ENCODE results near the gene TUT1.
"Not testable (repeated sequence)": the region's sequence is repeated elsewhere in the genome, so short reads cannot be mapped to it uniquely, and the experiment has no call there.

TUT1 gene

DNA sequence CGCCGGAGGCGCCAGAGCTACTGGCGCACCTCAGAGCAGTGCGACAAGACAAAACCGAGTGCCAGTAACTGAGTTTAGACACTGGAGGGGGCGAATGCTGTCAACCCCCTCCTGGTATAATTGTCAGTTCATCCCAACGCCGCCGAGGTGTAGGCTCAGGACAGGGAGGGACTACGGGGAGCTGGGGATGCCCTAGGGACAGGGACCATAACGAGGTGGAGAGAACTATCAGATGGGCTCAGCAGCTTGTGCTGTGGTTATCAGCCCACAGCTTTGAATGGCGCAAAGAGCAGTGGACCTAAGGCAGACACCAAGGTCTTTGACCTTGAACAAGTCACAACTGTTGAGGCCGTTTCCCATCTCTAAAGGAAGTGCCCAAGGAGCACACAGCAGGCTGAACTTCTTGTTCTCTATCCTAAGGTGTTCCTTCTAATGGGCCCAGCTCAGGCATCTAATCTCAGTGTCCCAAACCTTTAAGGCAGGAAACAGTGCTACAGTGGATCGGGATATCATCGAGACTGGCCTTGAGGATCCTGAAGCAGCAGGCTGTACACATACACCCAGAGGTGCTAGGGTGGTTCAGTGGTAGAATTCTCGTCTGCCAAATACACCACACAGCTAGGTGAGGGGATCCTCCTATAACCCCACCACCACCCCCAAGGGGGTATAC, 958 bp upstream of the TUT1 start:
- in situ Hi-C loops (cut with MboI; ENCODE audit: low sequenced_read_pairs, unreplicated experiment): no loop called here
- DNase-seq (ENCODE audit: low spot score): no peak
- TF ChIP-seq, protein P1, sequence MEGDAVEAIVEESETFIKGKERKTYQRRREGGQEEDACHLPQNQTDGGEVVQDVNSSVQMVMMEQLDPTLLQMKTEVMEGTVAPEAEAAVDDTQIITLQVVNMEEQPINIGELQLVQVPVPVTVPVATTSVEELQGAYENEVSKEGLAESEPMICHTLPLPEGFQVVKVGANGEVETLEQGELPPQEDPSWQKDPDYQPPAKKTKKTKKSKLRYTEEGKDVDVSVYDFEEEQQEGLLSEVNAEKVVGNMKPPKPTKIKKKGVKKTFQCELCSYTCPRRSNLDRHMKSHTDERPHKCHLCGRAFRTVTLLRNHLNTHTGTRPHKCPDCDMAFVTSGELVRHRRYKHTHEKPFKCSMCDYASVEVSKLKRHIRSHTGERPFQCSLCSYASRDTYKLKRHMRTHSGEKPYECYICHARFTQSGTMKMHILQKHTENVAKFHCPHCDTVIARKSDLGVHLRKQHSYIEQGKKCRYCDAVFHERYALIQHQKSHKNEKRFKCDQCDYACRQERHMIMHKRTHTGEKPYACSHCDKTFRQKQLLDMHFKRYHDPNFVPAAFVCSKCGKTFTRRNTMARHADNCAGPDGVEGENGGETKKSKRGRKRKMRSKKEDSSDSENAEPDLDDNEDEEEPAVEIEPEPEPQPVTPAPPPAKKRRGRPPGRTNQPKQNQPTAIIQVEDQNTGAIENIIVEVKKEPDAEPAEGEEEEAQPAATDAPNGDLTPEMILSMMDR (IDR thresholded peaks at IDR 0.05; ENCODE audit: borderline replicate concordance, control extremely low read depth, extremely low read depth, insufficient read depth, missing control alignments): no peak

DNA sequence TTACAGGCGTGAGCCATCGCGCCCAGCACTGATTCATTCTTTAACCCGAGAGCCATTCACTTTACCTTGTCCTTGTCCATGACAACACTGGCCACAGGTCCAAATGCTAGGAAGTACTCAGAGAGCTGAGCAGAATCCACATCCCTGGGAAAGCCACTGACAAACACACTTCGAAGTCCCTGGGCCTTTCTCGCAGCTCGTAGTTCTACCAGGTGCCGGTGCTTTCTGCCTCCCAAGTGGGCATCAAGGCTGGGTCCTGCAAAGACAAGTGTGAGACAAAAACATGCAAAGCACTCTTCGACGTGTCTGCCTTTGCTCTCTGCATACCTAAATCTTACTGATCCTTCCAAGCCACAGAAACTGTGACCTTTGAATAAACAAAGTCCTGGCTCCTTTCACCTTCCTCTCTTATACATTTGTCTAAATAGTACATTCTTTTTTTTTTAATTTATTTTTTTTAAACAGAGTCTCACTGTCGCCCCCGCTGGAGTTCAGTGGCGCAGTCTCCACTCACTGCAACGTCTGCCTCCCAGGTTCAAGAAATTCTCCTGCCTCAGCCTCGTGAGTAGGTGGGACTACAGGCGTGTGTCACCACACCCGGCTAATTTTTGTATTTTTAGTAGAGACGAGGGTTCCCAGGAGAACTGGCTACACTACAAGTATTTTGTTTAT, 2.2 kb downstream of the TUT1 start:
- DNase-seq (ENCODE audit: low spot score): no peak
- TF ChIP-seq, protein P1 (IDR thresholded peaks at IDR 0.05; ENCODE audit: borderline replicate concordance, control extremely low read depth, extremely low read depth, insufficient read depth, missing control alignments): no peak
- in situ Hi-C loops (cut with MboI; ENCODE audit: low sequenced_read_pairs, unreplicated experiment): no loop called here

DNA sequence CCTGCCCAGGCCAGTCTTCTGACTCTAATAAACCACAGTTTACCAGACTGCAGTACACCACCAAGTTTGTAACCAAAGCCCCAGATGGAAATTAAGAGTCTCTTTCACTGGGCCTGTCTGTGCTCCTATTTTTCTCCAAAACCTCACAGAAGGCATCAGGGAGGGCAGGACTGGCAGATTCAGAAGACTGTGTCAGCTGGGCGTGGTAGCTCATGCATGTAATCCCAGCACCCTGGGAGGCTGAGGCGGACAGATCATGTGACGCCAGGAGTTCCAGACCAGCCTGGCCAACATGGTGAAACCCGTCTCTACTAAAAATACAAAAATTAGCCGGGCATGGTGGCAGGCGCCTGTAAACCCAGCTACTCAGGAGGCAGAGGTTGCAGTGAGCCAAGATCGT, 6.0 kb downstream of the TUT1 start:
- DNase-seq (ENCODE audit: low spot score); in situ Hi-C loops (cut with MboI; ENCODE audit: low sequenced_read_pairs, unreplicated experiment): not testable (repeated sequence)

DNA sequence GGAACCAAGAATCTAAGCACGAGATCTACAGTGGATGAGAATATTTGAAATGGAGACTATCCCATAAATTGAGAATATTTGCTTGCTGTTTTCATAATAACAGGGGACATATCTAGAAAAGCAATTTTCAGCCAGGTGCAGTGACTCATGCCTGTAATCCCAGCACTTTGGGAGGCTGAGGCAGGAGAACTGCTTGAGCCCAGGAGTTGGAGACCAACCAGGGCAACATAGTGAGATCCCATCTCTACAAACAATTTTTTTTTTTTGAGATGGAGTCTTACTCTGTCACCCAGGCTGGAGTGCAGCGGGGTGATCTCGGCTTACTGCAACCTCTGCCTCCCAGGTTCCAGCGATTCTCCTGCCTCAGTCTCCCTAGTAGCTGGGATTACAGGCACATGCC, 9.6 kb downstream of the TUT1 start:
- DNase-seq (ENCODE audit: low spot score); in situ Hi-C loops (cut with MboI; ENCODE audit: low sequenced_read_pairs, unreplicated experiment): not testable (repeated sequence)

DNA sequence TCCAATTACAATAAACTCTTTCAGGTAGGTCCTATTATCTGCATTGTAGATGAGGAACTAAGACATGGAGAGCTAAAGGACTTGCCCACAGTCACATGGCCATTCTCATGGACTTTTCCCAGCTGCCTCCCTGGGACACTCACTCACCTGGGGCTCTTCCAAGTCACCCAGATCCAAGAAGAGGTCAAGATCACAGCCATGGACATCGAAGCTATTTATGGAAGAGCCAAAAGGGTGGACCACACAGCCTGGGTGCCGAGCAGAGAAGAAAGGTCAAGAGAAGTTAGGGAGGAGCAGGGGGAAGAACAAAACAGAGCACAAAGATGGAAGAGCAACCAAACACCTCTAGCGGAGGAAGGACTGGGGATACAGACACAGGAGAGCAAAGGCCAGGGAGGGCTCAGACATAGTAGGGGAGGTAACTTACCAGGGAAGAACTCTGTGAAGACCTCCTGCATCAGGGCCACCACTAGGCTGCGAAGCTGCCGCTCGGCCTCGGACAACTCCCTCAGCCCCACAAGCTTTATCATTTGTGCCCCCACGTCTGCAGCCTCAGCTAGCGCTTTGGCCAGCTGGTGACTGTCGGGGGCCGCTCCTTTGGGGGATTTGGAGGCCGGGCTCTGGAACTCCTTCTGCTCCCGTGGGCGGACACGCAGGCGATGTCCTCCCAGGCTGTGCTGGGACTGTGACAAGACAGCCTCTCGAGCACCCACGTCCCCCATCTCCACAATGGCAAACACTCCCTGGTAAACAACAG, 10.2 kb downstream of the TUT1 start:
- in situ Hi-C loops (cut with MboI; ENCODE audit: low sequenced_read_pairs, unreplicated experiment): no loop called here
- DNase-seq (ENCODE audit: low spot score): no peak
- TF ChIP-seq, protein P1 (IDR thresholded peaks at IDR 0.05; ENCODE audit: borderline replicate concordance, control extremely low read depth, extremely low read depth, insufficient read depth, missing control alignments): no peak

DNA sequence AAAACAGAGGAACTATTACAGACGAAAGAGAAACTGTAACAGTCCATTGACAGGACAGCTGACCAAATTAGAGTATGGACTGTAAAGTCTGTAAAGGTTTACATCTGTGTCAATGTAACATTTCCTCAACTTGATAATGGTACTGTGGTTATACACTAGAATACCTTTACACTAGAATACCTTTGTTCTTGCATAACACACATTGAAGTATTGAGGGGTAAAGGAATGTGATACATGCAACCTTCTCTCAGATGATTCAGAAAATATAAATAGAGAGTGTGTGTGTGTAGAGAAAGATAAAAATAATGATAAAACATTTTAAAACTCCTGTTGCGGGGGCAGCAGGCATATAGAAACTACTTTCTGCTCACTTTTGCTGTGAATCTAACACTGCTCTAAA, 12.1 kb downstream of the TUT1 start:
- in situ Hi-C loops (cut with MboI; ENCODE audit: low sequenced_read_pairs, unreplicated experiment): no loop called here
- TF ChIP-seq, protein P1 (IDR thresholded peaks at IDR 0.05; ENCODE audit: borderline replicate concordance, control extremely low read depth, extremely low read depth, insufficient read depth, missing control alignments): no peak
- DNase-seq (ENCODE audit: low spot score): no peak

DNA sequence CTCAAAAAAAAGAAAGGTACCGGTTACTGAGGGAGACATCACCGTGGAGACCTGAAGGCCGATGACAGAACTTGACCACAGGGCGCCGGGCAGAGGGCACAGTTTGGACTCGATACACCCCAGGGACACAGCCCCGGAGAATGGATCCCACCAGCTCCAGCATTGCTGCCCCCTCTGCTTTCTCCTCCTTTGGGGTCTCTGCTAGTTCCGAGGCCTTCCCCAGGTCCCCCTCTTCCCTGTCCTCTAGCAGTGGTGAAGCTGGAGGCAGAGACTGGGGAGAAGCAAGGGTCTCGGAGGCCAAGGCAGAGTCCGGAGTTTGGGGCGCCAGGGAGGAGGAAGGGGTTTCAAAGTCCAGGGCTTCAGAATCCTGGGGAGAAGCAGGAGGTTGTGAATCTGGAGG, 12.8 kb downstream of the TUT1 start:
- in situ Hi-C loops (cut with MboI; ENCODE audit: low sequenced_read_pairs, unreplicated experiment): no loop called here
- DNase-seq (ENCODE audit: low spot score): no peak

More for the DNA sequence above, 12.8 kb downstream of the TUT1 start:
- TF ChIP-seq, protein P1 (IDR thresholded peaks at IDR 0.05; ENCODE audit: borderline replicate concordance, control extremely low read depth, extremely low read depth, insufficient read depth, missing control alignments): no peak
